Measurements from ENCODE around the gene CWC27. TPM values are rescaled to one million over a fixed set of nuclear protein-coding genes. Genes with fewer than 3 reads are reported as not detected.
A peak's percentile ranks its signal among the peaks of the same experiment; 100 is the strongest.

CWC27 gene
- total RNA-seq, 1 donor from 2014 or later = 32.4 TPM

- H3K36me3 Mint-ChIP-seq (ENCODE audit: low read depth) = no peaks in the 10 kb centered on the region
- peak overlapping the region; percentile 86 for H3K4me3 Mint-ChIP-seq
- H3K27ac Mint-ChIP-seq = peak overlapping the region; percentile 64
- intact Hi-C loops (cut with micrococcal nuclease) = loop anchor here (1.0 to 5.0 kb wide), 4 partner anchors 223 to 589 kb away; partner anchors contain the start of genes CENPK, CWC27, PPWD1 and SREK1IP1
- DNase-seq = no peak
- H3K27me3 Mint-ChIP-seq = peaks cover 1% of the 10 kb centered on the region
- H3K4me1 Mint-ChIP-seq = peaks cover 29% of the 10 kb centered on the region
- H3K9me3 Mint-ChIP-seq = no peaks in the 10 kb centered on the region
Observed at GRCh38 chr5:65034813-65035209, 266.1 kb downstream of the CWC27 start.

GRCh38 chr5:65035211-65036206 is 266.8 kb downstream of the CWC27 start:
- no peaks in the 10 kb centered on the region for H3K36me3 Mint-ChIP-seq (ENCODE audit: low read depth)
- H3K27ac Mint-ChIP-seq = peak overlapping the region; percentile 92
- intact Hi-C loops (cut with micrococcal nuclease) = loop anchor here (1.0 to 5.0 kb wide), 6 partner anchors 67 to 589 kb away; partner anchors contain the start of genes CENPK, CWC27, PPWD1 and SREK1IP1
- H3K27me3 Mint-ChIP-seq = peaks cover 1% of the 10 kb centered on the region
- peak; percentile 93 for DNase-seq
- H3K4me3 Mint-ChIP-seq = peak overlapping the region; percentile 86
- peaks cover 29% of the 10 kb centered on the region for H3K4me1 Mint-ChIP-seq
- H3K9me3 Mint-ChIP-seq = no peaks in the 10 kb centered on the region

DNA sequence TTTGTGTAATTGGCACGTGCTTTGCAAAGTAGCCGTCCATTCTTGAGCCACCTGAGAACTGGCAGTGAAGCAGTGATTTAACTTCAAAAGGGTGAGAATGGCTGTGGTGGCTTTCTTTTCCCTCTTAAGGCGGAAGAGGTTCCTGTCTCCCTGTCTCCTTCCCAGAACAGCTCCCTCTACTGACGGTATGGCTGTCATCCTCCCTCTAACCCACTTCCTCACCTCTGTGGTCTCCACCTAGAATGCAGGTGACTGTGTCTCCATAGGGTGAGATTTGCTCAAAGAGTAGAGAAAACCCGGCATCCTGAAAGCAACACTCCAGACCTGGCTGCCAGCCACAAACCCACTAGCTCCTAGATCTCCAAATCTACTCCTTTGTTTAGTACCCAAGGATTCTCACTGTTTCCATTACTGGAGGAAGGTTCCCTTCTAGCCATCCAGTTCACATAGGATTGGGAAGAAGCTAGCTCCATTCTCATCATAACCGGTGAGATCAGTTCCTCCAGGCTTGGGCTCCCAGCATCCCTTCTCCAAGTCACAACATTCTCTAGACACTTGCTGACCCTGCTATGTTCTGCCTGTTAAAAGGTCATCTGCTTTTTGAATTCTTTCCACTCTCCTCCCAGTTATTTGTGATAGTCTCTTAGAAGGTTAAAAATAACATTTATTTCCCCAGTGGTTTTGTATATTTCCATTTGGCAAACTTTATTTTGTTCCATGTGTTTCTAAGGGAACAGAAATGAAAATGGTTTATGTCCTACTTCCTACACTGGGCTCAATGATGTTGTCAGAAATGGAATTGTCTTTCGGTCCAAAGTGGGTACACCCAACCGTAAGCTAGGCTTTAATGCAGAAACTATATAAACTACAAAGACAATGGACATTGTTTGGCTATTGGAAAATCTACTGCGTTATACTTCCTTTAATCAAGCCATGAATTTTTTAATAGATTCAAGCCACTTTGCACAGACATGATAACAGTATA is 269.4 kb downstream of the CWC27 start:
- Mint-ChIP-seq H3K36me3 (ENCODE audit: low read depth) (no peaks in the 10 kb centered on the region), H3K4me1 (peaks cover 38% of the 10 kb centered on the region), H3K9me3 (no peaks in the 10 kb centered on the region), H3K27ac (peak overlapping the region; percentile 67), H3K4me3 (no peak overlapping the region), H3K27me3 (no peaks in the 10 kb centered on the region)
- intact Hi-C loops (cut with micrococcal nuclease) = loop anchor here (2.0 to 5.0 kb wide), 5 partner anchors 65 to 524 kb away; partner anchors contain the start of genes CENPK, CWC27, PPWD1 and SREK1IP1
- DNase-seq = peak; percentile 67

- Mint-ChIP-seq H3K4me3 (no peak overlapping the region), H3K27me3 (no peaks in the 10 kb centered on the region), H3K36me3 (ENCODE audit: low read depth) (no peaks in the 10 kb centered on the region), H3K27ac (no peak overlapping the region), H3K9me3 (no peaks in the 10 kb centered on the region), H3K4me1 (peaks cover 26% of the 10 kb centered on the region)
- intact Hi-C loops (cut with micrococcal nuclease) = no loop called here
- DNase-seq = no peak
Observed at GRCh38 chr5:65041296-65042158, 272.8 kb downstream of the CWC27 start.

GRCh38 chr5:65043843-65044359 is 275.2 kb downstream of the CWC27 start:
- Mint-ChIP-seq H3K4me3 (no peak overlapping the region), H3K4me1 (peaks cover 10% of the 10 kb centered on the region), H3K27me3 (no peaks in the 10 kb centered on the region), H3K9me3 (no peaks in the 10 kb centered on the region), H3K27ac (no peak overlapping the region), H3K36me3 (ENCODE audit: low read depth) (no peaks in the 10 kb centered on the region)
- DNase-seq = no peak
- intact Hi-C loops (cut with micrococcal nuclease) = no loop called here

GRCh38 chr5:65047225-65047624 is 278.5 kb downstream of the CWC27 start:
- no peak overlapping the region for H3K4me3 Mint-ChIP-seq
- H3K27me3 Mint-ChIP-seq = no peaks in the 10 kb centered on the region
- peaks cover 7% of the 10 kb centered on the region for H3K4me1 Mint-ChIP-seq
- DNase-seq = no peak
- H3K9me3 Mint-ChIP-seq = no peaks in the 10 kb centered on the region
- no peak overlapping the region for H3K27ac Mint-ChIP-seq
- H3K36me3 Mint-ChIP-seq (ENCODE audit: low read depth) = no peaks in the 10 kb centered on the region
- intact Hi-C loops (cut with micrococcal nuclease) = no loop called here

GRCh38 chr5:65047948-65048690 is 279.4 kb downstream of the CWC27 start:
- H3K9me3 Mint-ChIP-seq = no peaks in the 10 kb centered on the region
- H3K36me3 Mint-ChIP-seq (ENCODE audit: low read depth) = no peaks in the 10 kb centered on the region
- peaks cover 4% of the 10 kb centered on the region for H3K4me1 Mint-ChIP-seq
- H3K27me3 Mint-ChIP-seq = peaks cover 2% of the 10 kb centered on the region
- DNase-seq = no peak
- no peak overlapping the region for H3K4me3 Mint-ChIP-seq
- intact Hi-C loops (cut with micrococcal nuclease) = no loop called here
- no peak overlapping the region for H3K27ac Mint-ChIP-seq

DNA sequence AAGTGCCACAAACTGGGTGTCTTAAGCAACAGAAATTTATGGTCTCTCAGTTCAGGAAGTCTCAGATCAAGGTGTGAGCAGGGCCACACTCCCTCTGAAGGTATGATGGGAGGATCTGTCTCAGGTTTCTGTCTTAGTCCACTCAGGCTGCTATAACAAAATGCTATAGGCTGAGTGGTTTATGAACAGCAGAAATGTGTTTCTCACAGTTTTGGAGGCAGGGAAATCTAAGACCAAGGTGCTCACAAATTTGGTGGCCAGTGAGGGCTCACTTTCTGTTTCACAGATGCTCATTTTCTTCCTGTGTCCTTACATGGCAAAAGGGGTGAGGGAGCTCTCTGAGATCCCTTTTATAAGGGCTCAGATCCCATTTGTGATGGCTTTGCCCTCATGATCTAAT is 281.4 kb downstream of the CWC27 start:
- intact Hi-C loops (cut with micrococcal nuclease) = no loop called here
- Mint-ChIP-seq H3K27ac (no peak overlapping the region), H3K4me3 (no peak overlapping the region), H3K4me1 (peaks cover 4% of the 10 kb centered on the region), H3K36me3 (ENCODE audit: low read depth) (no peaks in the 10 kb centered on the region), H3K27me3 (peaks cover 10% of the 10 kb centered on the region), H3K9me3 (no peaks in the 10 kb centered on the region)
- no peak for DNase-seq

DNA sequence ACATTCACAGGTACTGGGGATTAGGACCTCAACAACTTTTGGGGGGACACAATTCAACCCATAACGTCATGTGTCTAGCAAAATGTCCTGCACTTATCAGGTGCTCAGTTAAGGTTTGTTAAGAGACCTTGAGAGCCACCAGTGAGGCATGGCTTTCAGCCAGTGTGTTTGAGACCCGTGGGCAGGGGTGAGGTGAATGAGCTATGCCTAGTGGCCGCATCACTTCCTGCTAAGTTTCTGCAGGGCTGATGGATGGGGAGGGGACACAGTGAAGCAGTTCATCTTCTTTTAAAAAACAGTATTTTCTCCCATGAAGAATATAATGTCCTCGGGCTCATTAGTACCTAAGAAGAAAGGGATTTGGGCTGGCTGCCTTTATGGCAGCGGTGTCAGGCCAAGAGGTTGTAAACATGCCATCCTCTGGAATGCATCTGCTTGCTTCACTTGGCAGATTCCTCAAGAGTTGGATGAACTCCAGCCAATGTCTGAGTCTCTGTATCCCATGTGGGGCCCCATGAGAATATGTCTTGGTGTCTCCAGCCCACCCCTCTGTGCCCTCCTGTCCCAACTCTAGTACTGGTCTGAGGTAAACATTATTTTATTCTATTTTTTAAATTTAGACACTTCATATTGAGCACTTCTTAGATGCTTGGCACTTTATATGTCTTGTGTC is 282.2 kb downstream of the CWC27 start:
- Mint-ChIP-seq H3K27me3 (peaks cover 14% of the 10 kb centered on the region), H3K4me1 (peaks cover 4% of the 10 kb centered on the region), H3K9me3 (no peaks in the 10 kb centered on the region), H3K36me3 (ENCODE audit: low read depth) (no peaks in the 10 kb centered on the region), H3K4me3 (no peak overlapping the region), H3K27ac (no peak overlapping the region)
- intact Hi-C loops (cut with micrococcal nuclease) = no loop called here
- DNase-seq = no peak

DNA sequence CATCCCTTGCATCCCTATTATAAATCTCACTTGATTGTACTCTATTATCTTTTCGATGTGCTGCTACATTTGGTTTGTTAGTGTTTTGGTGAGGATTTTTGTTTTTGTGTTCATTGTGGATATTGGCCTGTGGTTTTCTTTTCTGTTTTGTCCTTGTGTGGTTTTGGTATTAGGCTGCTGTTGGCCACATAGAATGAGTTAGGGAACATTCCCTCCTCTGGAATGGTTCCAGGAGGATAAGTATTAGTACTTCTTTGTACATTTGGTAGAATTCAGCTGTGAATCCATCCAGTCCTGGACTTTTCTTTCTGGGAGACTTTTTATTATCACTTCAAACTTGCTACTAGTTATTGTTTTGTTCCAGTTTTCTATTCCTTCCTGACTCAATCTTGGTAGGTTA is 287.2 kb downstream of the CWC27 start:
- H3K27me3 Mint-ChIP-seq = peaks cover 18% of the 10 kb centered on the region
- no peaks in the 10 kb centered on the region for H3K9me3 Mint-ChIP-seq

DNA sequence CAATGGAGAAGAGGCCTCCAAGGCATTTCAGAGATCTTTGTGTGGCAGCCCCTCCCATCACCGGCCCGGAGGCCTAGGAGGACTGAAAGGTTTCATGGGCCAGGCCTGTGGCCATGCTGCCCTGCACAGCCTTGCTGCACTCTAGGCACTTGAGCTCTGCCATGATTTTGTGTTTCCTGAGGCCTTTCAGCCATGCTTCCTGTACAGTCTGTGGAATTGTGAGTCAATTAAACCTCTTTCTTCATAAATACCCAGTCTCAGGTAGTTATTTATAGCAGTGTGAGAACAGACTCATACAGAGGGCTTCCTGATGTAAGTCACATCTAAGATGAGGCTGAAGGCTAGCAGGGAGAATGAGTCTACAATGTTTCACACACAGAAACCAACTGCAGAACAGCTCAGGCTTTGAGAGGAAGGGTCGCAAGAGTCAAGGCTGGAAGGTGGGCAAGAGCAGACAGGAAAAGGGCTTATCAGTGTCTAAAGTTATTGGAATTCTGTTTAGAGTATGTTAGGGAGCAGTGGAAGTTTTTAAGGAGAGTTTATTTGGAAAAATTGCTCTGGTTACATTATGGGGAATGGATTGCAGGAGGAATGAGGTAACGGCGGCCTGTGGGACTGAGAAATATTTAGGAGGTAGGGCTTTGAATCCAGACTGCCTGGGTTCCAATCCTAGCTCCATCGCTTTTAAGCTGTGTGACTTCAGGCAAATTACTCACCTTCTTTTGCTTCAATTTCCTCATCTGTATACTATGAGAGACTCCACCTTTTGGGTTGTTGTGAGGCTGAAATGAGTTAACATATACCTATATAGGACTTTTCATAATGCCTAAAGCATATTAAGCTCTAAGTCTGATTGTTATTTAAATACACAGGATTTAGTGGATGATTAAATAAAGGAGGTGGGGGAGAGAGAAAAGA is 291.2 kb downstream of the CWC27 start:
- Mint-ChIP-seq H3K9me3 (no peaks in the 10 kb centered on the region), H3K4me3 (no peak overlapping the region), H3K4me1 (no peaks in the 10 kb centered on the region), H3K27ac (no peak overlapping the region), H3K27me3 (peaks cover 11% of the 10 kb centered on the region), H3K36me3 (ENCODE audit: low read depth) (no peaks in the 10 kb centered on the region)
- intact Hi-C loops (cut with micrococcal nuclease) = no loop called here
- DNase-seq = peak; percentile 45

More for the DNA sequence above, 287.2 kb downstream of the CWC27 start:
- Mint-ChIP-seq H3K4me3 (no peak overlapping the region), H3K36me3 (ENCODE audit: low read depth) (no peaks in the 10 kb centered on the region), H3K27ac (no peak overlapping the region), H3K4me1 (no peaks in the 10 kb centered on the region)
- DNase-seq = no peak
- intact Hi-C loops (cut with micrococcal nuclease) = no loop called here

Measured in activated CD4-positive, alpha-beta T cell treated with anti-CD3 and anti-CD28 coated beads, Interleukin-2, amount 10 ng/mL, durations not matched to agents 24 days and 14 days (primary cell).